ENCODE measurements around the gene IFIH1. TPM values are rescaled to one million over a fixed set of nuclear protein-coding genes. Genes with fewer than 3 reads are reported as not detected.

The IFIH1 gene
- total RNA-seq (10 to 100 TPM in 2 of 10 donors, 1 to 10 TPM in 8; 4.0 to 22.1 (median 6.5) TPM), polyA plus RNA-seq (1 to 10 TPM; 3.5 to 5.8 TPM)
- long read RNA-seq, donor 1, transcript IFIH1-207 (16 exons, 3,544 nt) = major isoform, 10 of 14 reads
- long read RNA-seq, donor 1, partial matches to known transcripts = 2 of 14 reads
- long read RNA-seq, donor 1, other reads (novel, unspliced or antisense) = 0 of 14 reads
- long read RNA-seq, donor 2, partial matches to known transcripts = 2 of 5 reads
- long read RNA-seq, donor 2, other reads (novel, unspliced or antisense) = 0 of 5 reads
- long read RNA-seq, donor 3, partial matches to known transcripts = 8 of 15 reads
- long read RNA-seq, donor 3, other reads (novel, unspliced or antisense) = 2 of 15 reads

DNA sequence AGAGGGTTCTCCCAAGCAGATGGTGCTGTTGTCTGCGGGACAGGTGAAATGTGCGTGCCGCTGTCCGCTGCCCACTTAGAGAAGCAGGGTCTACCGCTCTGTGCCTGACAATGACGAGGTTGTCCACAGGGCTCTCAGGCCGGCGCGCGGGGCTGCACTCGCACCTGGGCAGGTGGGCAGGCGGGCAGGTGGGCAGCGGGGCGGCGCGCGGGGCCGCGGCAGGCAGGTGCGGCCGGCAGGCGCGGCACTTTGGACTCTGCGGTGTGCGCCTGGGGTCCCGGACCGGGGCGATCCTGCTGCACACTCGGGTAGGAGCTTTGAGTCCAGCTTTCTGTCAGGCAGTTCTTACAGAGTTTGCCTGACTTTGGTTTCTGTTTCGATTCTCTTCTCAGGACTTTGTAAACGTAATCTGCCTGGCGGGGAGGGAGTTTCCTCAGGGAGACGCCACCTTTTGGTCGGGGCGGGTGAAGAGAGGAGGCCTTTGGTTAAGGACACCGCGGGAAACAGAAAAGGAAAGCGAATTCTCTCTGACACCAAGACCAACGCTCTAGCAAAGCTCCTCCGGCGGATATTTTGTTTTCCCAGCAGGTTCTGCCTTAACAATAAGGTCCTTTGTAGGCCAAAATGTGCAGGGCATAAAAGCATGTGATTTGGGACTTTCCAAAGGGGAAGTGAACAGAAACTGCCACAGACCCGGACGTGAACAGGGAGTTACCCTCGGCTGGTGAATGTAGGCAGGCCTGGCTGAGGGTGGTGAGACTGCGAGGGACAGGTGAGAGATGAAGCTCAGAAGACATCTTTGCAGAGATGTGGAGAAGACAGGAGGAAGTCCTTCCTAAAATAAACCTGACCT is at the start of gene IFIH1:
IFIH1 (minus strand) TSS at position 357 of the 853 bp plus-strand sequence. CDS start 377 bp downstream, outside the sequence.
- TF ChIP-seq CTCF (IDR thresholded peaks at IDR 0.05) = peak in 8 of 9 donors; percentile 6 to 59 (median 37)
- intact Hi-C loops (cut with DNase I) = no loop called here
- Histone ChIP-seq H3K4me1 (peaks cover 0 to 53% (median 21%) of the 10 kb centered on the region in 9 donors), H3K27me3 (no peaks in the 10 kb centered on the region), H3K36me3 (no peaks in the 10 kb centered on the region), H3K27ac (peak within 1 kb of the TSS; percentile 75 to 95 (median 92)), H3K4me3 (peak within 1 kb of the TSS; percentile 39 to 88 (median 81)), H3K9me3 (no peaks in the 10 kb centered on the region)
- peak; percentile 72 to 88 for DNase-seq
- WGBS, 2 donors = 1% methylated on average over 45 of the region's 45 CpGs
- ATAC-seq = peak; percentile 90 to 98 (median 96)

- no peak for TF ChIP-seq CTCF (IDR thresholded peaks at IDR 0.05)
- DNase-seq (no peak), ATAC-seq (no peak)
- Histone ChIP-seq H3K27me3 (no peaks in the 10 kb centered on the region), H3K9me3 (no peaks in the 10 kb centered on the region), H3K36me3 (peaks cover 0 to 13% (median 0%) of the 10 kb centered on the region in 9 donors), H3K4me1 (peaks cover 0 to 16% (median 4%) of the 10 kb centered on the region in 9 donors), H3K4me3 (no peak overlapping the region), H3K27ac (no peak overlapping the region)
- intact Hi-C loops (cut with DNase I) = no loop called here
- WGBS, 2 donors = 90% methylated on average over 2 of the region's 2 CpGs
Observed at GRCh38 chr2:162365392-162365791, 46.9 kb upstream of the IFIH1 start.

DNA sequence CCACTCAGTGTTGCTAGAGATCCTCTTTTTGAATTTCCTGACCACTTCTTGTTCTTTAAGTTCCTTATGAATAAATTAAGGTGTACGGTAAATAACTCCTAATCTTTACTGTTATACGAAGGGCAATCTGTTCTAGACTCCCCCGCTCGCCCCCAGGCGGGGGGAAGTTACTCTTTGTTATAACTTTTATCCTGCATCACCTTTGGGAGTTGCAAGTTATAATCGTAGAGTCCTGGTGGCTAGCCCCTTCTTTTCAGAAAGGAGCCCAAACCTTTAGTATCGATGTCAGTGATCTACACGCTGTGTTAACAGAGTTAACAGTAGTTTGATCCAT is 26.1 kb upstream of the IFIH1 start:
- TF ChIP-seq CTCF (IDR thresholded peaks at IDR 0.05) = no peak
- H3K4me3 ChIP-seq = peak overlapping the region; percentile 68 to 92 (median 86)

More for the DNA sequence above, 26.1 kb upstream of the IFIH1 start:
- DNase-seq (no peak), ATAC-seq (no peak)
- H3K4me1 ChIP-seq = peaks cover 0 to 34% (median 6%) of the 10 kb centered on the region in 9 donors
- WGBS, 2 donors = 6 to 9% methylated on average over 8 of the region's 8 CpGs
- H3K9me3 ChIP-seq = no peaks in the 10 kb centered on the region
- H3K36me3 ChIP-seq = peaks cover 0 to 4% (median 0%) of the 10 kb centered on the region in 9 donors
- H3K27ac ChIP-seq = peak overlapping the region in 9 of 10 donors; percentile 57 to 91 (median 76)
- intact Hi-C loops (cut with DNase I) = no loop called here
- H3K27me3 ChIP-seq = no peaks in the 10 kb centered on the region

All from heart right ventricle (tissue), 16 donors.